Measurements from ENCODE around the gene ASB10. TPM values are rescaled to one million over a fixed set of nuclear protein-coding genes. Genes with fewer than 3 reads are reported as not detected.

Gene ASB10
- total RNA-seq, 2 experiments from 2014 or later = not detected

- POLR2A ChIA-PET = interaction anchor here (0.7 kb wide), 1 partner anchor 67 kb away, joined by 3 read pairs; no protein-coding TSS in a partner anchor
- H3K9me3 Mint-ChIP-seq = no peaks in the 10 kb centered on the region
- DNase-seq = no peak
- no peak overlapping the region for H3K4me3 Mint-ChIP-seq
- intact Hi-C loops (cut with micrococcal nuclease) = no loop called here
- no peak overlapping the region for H3K27ac Mint-ChIP-seq
- H3K27me3 Mint-ChIP-seq = no peaks in the 10 kb centered on the region
- peaks cover 8% of the 10 kb centered on the region for H3K36me3 Mint-ChIP-seq
- CTCF ChIA-PET = no interaction called here
- no peaks in the 10 kb centered on the region for H3K4me1 Mint-ChIP-seq (ENCODE audit: low read depth)
These were observed 42.7 kb downstream of the ASB10 start for GRCh38 chr7:151144387-151144786.

- CTCF ChIA-PET = interaction anchor here (1.5 kb wide), 1 partner anchor 20 kb away, joined by 4 read pairs; no protein-coding TSS in a partner anchor
- H3K4me3 Mint-ChIP-seq = no peak overlapping the region
- H3K36me3 Mint-ChIP-seq = peaks cover 8% of the 10 kb centered on the region
- H3K9me3 Mint-ChIP-seq = no peaks in the 10 kb centered on the region
- no peak for DNase-seq
- POLR2A ChIA-PET = no interaction called here
- H3K4me1 Mint-ChIP-seq (ENCODE audit: low read depth) = no peaks in the 10 kb centered on the region
- no peaks in the 10 kb centered on the region for H3K27me3 Mint-ChIP-seq
- H3K27ac Mint-ChIP-seq = no peak overlapping the region
- intact Hi-C loops (cut with micrococcal nuclease) = no loop called here
These were observed 43.6 kb downstream of the ASB10 start for GRCh38 chr7:151143261-151144015.

GRCh38 chr7:151142686-151143040 lies 44.4 kb downstream of the ASB10 start:
- peaks cover 8% of the 10 kb centered on the region for H3K36me3 Mint-ChIP-seq
- no peaks in the 10 kb centered on the region for H3K4me1 Mint-ChIP-seq (ENCODE audit: low read depth)
- H3K4me3 Mint-ChIP-seq = no peak overlapping the region
- CTCF ChIA-PET = interaction anchor here (1.5 kb wide), 1 partner anchor 19 kb away, joined by 4 read pairs; no protein-coding TSS in a partner anchor
- H3K9me3 Mint-ChIP-seq = no peaks in the 10 kb centered on the region
- intact Hi-C loops (cut with micrococcal nuclease) = no loop called here
- no peak overlapping the region for H3K27ac Mint-ChIP-seq
- POLR2A ChIA-PET = no interaction called here
- H3K27me3 Mint-ChIP-seq = no peaks in the 10 kb centered on the region
- no peak for DNase-seq

GRCh38 chr7:151141855-151142685 lies 45.0 kb downstream of the ASB10 start:
- POLR2A ChIA-PET = no interaction called here
- H3K27ac Mint-ChIP-seq = no peak overlapping the region
- H3K4me1 Mint-ChIP-seq (ENCODE audit: low read depth) = no peaks in the 10 kb centered on the region
- H3K9me3 Mint-ChIP-seq = no peaks in the 10 kb centered on the region
- H3K4me3 Mint-ChIP-seq = no peak overlapping the region
- H3K36me3 Mint-ChIP-seq = peaks cover 8% of the 10 kb centered on the region
- DNase-seq = no peak
- CTCF ChIA-PET = interaction anchor here (1.2 to 1.5 kb wide), 2 partner anchors 18 kb away, joined by 4 read pairs; no protein-coding TSS in a partner anchor
- intact Hi-C loops (cut with micrococcal nuclease) = no loop called here
- H3K27me3 Mint-ChIP-seq = no peaks in the 10 kb centered on the region

- intact Hi-C loops (cut with micrococcal nuclease) = no loop called here
- H3K27me3 Mint-ChIP-seq = no peaks in the 10 kb centered on the region
- ChIA-PET POLR2A (no interaction called here), CTCF (interaction anchor here (1.2 kb wide), 1 partner anchor 17 kb away, joined by 4 read pairs; no protein-coding TSS in a partner anchor)
- H3K36me3 Mint-ChIP-seq = peaks cover 11% of the 10 kb centered on the region
- H3K27ac Mint-ChIP-seq = no peak overlapping the region
- H3K4me1 Mint-ChIP-seq (ENCODE audit: low read depth) = no peaks in the 10 kb centered on the region
- H3K4me3 Mint-ChIP-seq = no peak overlapping the region
- no peak for DNase-seq
- no peaks in the 10 kb centered on the region for H3K9me3 Mint-ChIP-seq
These were observed 45.7 kb downstream of the ASB10 start for GRCh38 chr7:151141311-151141854.

- ChIA-PET CTCF (interaction anchor here (1.2 to 1.9 kb wide), 2 partner anchors 17 kb away, joined by 4 to 10 read pairs; no protein-coding TSS in a partner anchor), POLR2A (no interaction called here)
- intact Hi-C loops (cut with micrococcal nuclease) = no loop called here
- H3K27me3 Mint-ChIP-seq = no peaks in the 10 kb centered on the region
- H3K27ac Mint-ChIP-seq = no peak overlapping the region
- peaks cover 11% of the 10 kb centered on the region for H3K36me3 Mint-ChIP-seq
- no peaks in the 10 kb centered on the region for H3K9me3 Mint-ChIP-seq
- no peak for DNase-seq
- no peak overlapping the region for H3K4me3 Mint-ChIP-seq
- H3K4me1 Mint-ChIP-seq (ENCODE audit: low read depth) = no peaks in the 10 kb centered on the region
These were observed 46.2 kb downstream of the ASB10 start for GRCh38 chr7:151140826-151141225.

GRCh38 chr7:151139791-151140190 lies 47.3 kb downstream of the ASB10 start:
- no peak for DNase-seq
- intact Hi-C loops (cut with micrococcal nuclease) = no loop called here
- CTCF ChIA-PET = interaction anchor here (1.9 kb wide), 1 partner anchor 16 kb away, joined by 10 read pairs; no protein-coding TSS in a partner anchor
- Mint-ChIP-seq H3K4me1 (ENCODE audit: low read depth) (no peaks in the 10 kb centered on the region), H3K27ac (no peak overlapping the region), H3K36me3 (peaks cover 11% of the 10 kb centered on the region), H3K27me3 (no peaks in the 10 kb centered on the region), H3K9me3 (no peaks in the 10 kb centered on the region), H3K4me3 (no peak overlapping the region)
- POLR2A ChIA-PET = no interaction called here

- Mint-ChIP-seq H3K4me3 (no peak overlapping the region), H3K36me3 (peaks cover 9% of the 10 kb centered on the region), H3K27ac (no peak overlapping the region), H3K4me1 (ENCODE audit: low read depth) (no peaks in the 10 kb centered on the region), H3K9me3 (no peaks in the 10 kb centered on the region), H3K27me3 (no peaks in the 10 kb centered on the region)
- CTCF ChIA-PET = interaction anchor here (1.9 kb wide), 1 partner anchor 15 kb away, joined by 10 read pairs; no protein-coding TSS in a partner anchor
- no peak for DNase-seq
- POLR2A ChIA-PET = no interaction called here
- intact Hi-C loops (cut with micrococcal nuclease) = no loop called here
These were observed 47.8 kb downstream of the ASB10 start for GRCh38 chr7:151139071-151139790.

- Mint-ChIP-seq H3K9me3 (no peaks in the 10 kb centered on the region), H3K27ac (no peak overlapping the region), H3K27me3 (no peaks in the 10 kb centered on the region), H3K36me3 (peaks cover 3% of the 10 kb centered on the region), H3K4me3 (no peak overlapping the region), H3K4me1 (ENCODE audit: low read depth) (no peaks in the 10 kb centered on the region)
- ChIA-PET POLR2A (no interaction called here), CTCF (interaction anchor here (1.7 kb wide), 1 partner anchor 14 kb away, joined by 5 read pairs; no protein-coding TSS in a partner anchor)
- intact Hi-C loops (cut with micrococcal nuclease) = no loop called here
- DNase-seq = no peak
These were observed 48.7 kb downstream of the ASB10 start for GRCh38 chr7:151138153-151138851.

- Mint-ChIP-seq H3K4me3 (no peak overlapping the region), H3K36me3 (peaks cover 4% of the 10 kb centered on the region), H3K4me1 (ENCODE audit: low read depth) (no peaks in the 10 kb centered on the region), H3K27ac (no peak overlapping the region), H3K27me3 (no peaks in the 10 kb centered on the region), H3K9me3 (no peaks in the 10 kb centered on the region)
- CTCF ChIA-PET = interaction anchor here (1.7 kb wide), 1 partner anchor 14 kb away, joined by 5 read pairs; no protein-coding TSS in a partner anchor
- intact Hi-C loops (cut with micrococcal nuclease) = no loop called here
- POLR2A ChIA-PET = no interaction called here
- no peak for DNase-seq
These were observed 49.3 kb downstream of the ASB10 start for GRCh38 chr7:151137791-151138152.

GRCh38 chr7:151137076-151137675 lies 49.9 kb downstream of the ASB10 start:
- H3K27me3 Mint-ChIP-seq = no peaks in the 10 kb centered on the region
- ChIA-PET CTCF (interaction anchor here (1.7 kb wide), 1 partner anchor 13 kb away, joined by 5 read pairs; no protein-coding TSS in a partner anchor), POLR2A (no interaction called here)
- H3K4me1 Mint-ChIP-seq (ENCODE audit: low read depth) = no peaks in the 10 kb centered on the region
- no peak for DNase-seq
- no peak overlapping the region for H3K27ac Mint-ChIP-seq
- H3K4me3 Mint-ChIP-seq = no peak overlapping the region
- intact Hi-C loops (cut with micrococcal nuclease) = no loop called here
- no peaks in the 10 kb centered on the region for H3K9me3 Mint-ChIP-seq
- H3K36me3 Mint-ChIP-seq = peaks cover 5% of the 10 kb centered on the region

Measured in activated CD4-positive, alpha-beta memory T cell treated with anti-CD3 and anti-CD28 coated beads for 36 hours (primary cell).